Heart left ventricle (tissue), 16 donors: ENCODE results near the gene PARD3B. TPM values are rescaled to one million over a fixed set of nuclear protein-coding genes. Genes with fewer than 3 reads are reported as not detected.

ENCODE experiments used
- ATAC-seq, 4 donors: fragments of 200-7000 bp; cut with Tn5 transposase; one replicate each; pipeline ENCODE4 v1.9.1; 2020 to 2022; ENCODE audit warnings: moderate library complexity in 4 of 4, mild to moderate bottlenecking in 3 of 4, moderate number of reproducible peaks in 1 of 4
- DNase-seq, 5 donors: peaks; one replicate each; pipeline ENCODE4 v3.0.0-alpha.2; 2020
- H3K27ac ChIP-seq, 12 donors: fragments of 200-600 bp; sonication (generic) in 4 of 12; one replicate each; pipeline versions ENCODE4 v1.5.0 to v1.8.0; 2016 to 2022; ENCODE audit warnings: mild to moderate bottlenecking in 2 of 12
- H3K27me3 ChIP-seq, 9 donors: fragments of 200-600 bp; sonication (generic) in 2 of 9; one replicate each; pipeline versions ENCODE4 v1.5.1 to v1.8.0; 2016 to 2022; ENCODE audit warnings: mild to moderate bottlenecking in 3 of 9
- H3K36me3 ChIP-seq, 9 donors: fragments of 200-600 bp; sonication (generic) in 2 of 9; one replicate each; pipeline versions ENCODE4 v1.5.0 to v1.8.0; 2018 to 2022; ENCODE audit warnings: mild to moderate bottlenecking in 2 of 9
- H3K4me1 ChIP-seq, 12 donors: fragments of 200-600 bp; sonication (generic) in 4 of 12; one replicate each; pipeline versions ENCODE4 v1.5.0 to v1.8.0; 2016 to 2022; ENCODE audit warnings: mild to moderate bottlenecking in 3 of 12
- H3K4me3 ChIP-seq, 12 donors: fragments of 200-600 bp; sonication (generic) in 4 of 12; one replicate each; pipeline versions ENCODE4 v1.5.0 to v1.8.0; 2017 to 2022; ENCODE audit warnings: mild to moderate bottlenecking in 9 of 12, moderate library complexity in 4 of 12
- H3K9me3 ChIP-seq, 12 donors: fragments of 200-600 bp; sonication (generic) in 4 of 12; one replicate each; pipeline versions ENCODE4 v1.5.0 to v1.8.0; 2016 to 2022; ENCODE audit warnings: mild to moderate bottlenecking in 1 of 12
- CTCF ChIP-seq, 12 donors: fragments of 200-600 bp; sonication (generic) in 4 of 12; IDR thresholded peaks; one replicate each; pipeline versions ENCODE4 v1.5.0 to v1.8.0; 2018 to 2022; ENCODE audit warnings: antibody characterized with exemption in 12 of 12, mild to moderate bottlenecking in 5 of 12
- POLR2A ChIP-seq, 2 donors: fragments of 450-650 bp; IDR thresholded peaks; one replicate each; pipeline ENCODE4 v1.6.1; 2017; ENCODE audit warnings: antibody characterized with exemption in 2 of 2, mild to moderate bottlenecking in 2 of 2, moderate library complexity in 2 of 2
- WGBS, 4 donors: extraction: QIAGEN DNeasy Blood & Tissue Kit in 2 of 4; methylation state at CpG; one replicate each; pipeline versions ENCODE4 v1.1.5 to v1.1.7; 2013 to 2018; 5-methylcytosine and 5-hydroxymethylcytosine counted together
- intact Hi-C, 10 donors: fragments of 100-400 bp; cut with DNase I; formaldehyde crosslinking; loops; one replicate each; pipeline versions ENCODE4 v1.11.1 to v1.14.2; 2022
- polyA plus RNA-seq, 2 donors: library from polyadenylated mRNA; stranded (reverse); fragments of 200-250 nt; gene quantifications; one replicate each; pipeline ENCODE4 v1.2.3, GENCODE V29; 2013
- total RNA-seq, 9 donors: library from RNA; depleted of rRNA in 2 of 9; stranded (reverse); fragments of >200 nt in 2 of 9; fragmentation: NEBNext Ultra II Directional in 3 of 9; extraction: Animal tissue kit (Norgen Biotek cat#: 25700) in 3 of 9; gene quantifications; one replicate each; pipeline versions ENCODE4 v1.1.0 to v1.2.4, GENCODE V29; 2016 to 2023
- donor health status: ischemic (EF 13 %, LVEDD 7.1; RV severe dilation, severe dysfunction).
- donor health status: healthy with polysubstance abuse.
- donor health status: DM: no; HTN: yes; CAD: no.
- donor health status: DM: no; HTN: no; CAD: no.
- donor health status: ischemic (EF 25% LVEDD 6.9; RV normal size, moderate dysfunction).
- donor health status: ischemic (EF 25% LVEDD 5.7; RV mildly dilated, moderate dysfunction).
- donor health status: healthy.
- donor health status: DM: yes; HTN: yes; CAD: no.
- donor health status: ischemic (EF 35%, LVEDD 5.7; RV mildly dilated, moderate dysfunction).
- donor health status: nonischemic (EF 11% LVEDD 7.7; RV severe dilation, severe dysfunction).
- donor health status: DM: yes; HTN: yes; CAD: no.
- donor health status: PGD.
- donor health status: ischemic (EF 29% LVEDD 5.4; RV normal size, mild dysfunction).
- donor health status: nonischemic (EF 23%, LVEDD 6.1; RV moderate dilation, normal function).

PARD3B gene
- total and polyA plus RNA-seq, 11 donors = 0.71 to 15.1 (median 6.2) TPM

GRCh38 chr2:204591225-204591624 lies 46.0 kb downstream of the PARD3B start:
- H3K27ac ChIP-seq = no peak overlapping the region
- no peaks in the 10 kb centered on the region for H3K4me1 ChIP-seq
- 52 to 76% (median 65%) methylated on average over 1 of the region's 1 CpG for WGBS, 4 donors
- DNase-seq (no peak), ATAC-seq (no peak)
- peaks cover 0 to 11% (median 5%) of the 10 kb centered on the region in 12 donors for H3K9me3 ChIP-seq
- intact Hi-C loops = no loop called here
- TF ChIP-seq CTCF (IDR thresholded peaks at IDR 0.05) (no peak), POLR2A (IDR thresholded peaks at IDR 0.05) (no peak)
- no peak overlapping the region for H3K4me3 ChIP-seq
- no peaks in the 10 kb centered on the region for H3K27me3 ChIP-seq
- H3K36me3 ChIP-seq = no peaks in the 10 kb centered on the region

GRCh38 chr2:204604061-204604460 lies 58.8 kb downstream of the PARD3B start:
- Histone ChIP-seq H3K4me1 (peaks cover 0 to 32% (median 14%) of the 10 kb centered on the region in 12 donors), H3K36me3 (no peaks in the 10 kb centered on the region), H3K27me3 (no peaks in the 10 kb centered on the region), H3K9me3 (peaks cover 0 to 16% (median 0%) of the 10 kb centered on the region in 12 donors), H3K27ac (peak overlapping the region in 1 of 12 donors; percentile 33), H3K4me3 (no peak overlapping the region)
- WGBS, 4 donors = 31 to 44% (median 38%) methylated on average over 2 of the region's 2 CpGs
- ATAC-seq = peak in 2 of 4 donors; percentile 28 to 76
- no peak for DNase-seq
- TF ChIP-seq CTCF (IDR thresholded peaks at IDR 0.05) = no peak
- TF ChIP-seq POLR2A (IDR thresholded peaks at IDR 0.05) = no peak
- intact Hi-C loops = no loop called here

- Histone ChIP-seq H3K9me3 (no peaks in the 10 kb centered on the region), H3K4me1 (peaks cover 0 to 29% (median 13%) of the 10 kb centered on the region in 12 donors), H3K27ac (peak overlapping the region in 1 of 12 donors; percentile 55), H3K36me3 (no peaks in the 10 kb centered on the region), H3K27me3 (no peaks in the 10 kb centered on the region), H3K4me3 (no peak overlapping the region)
- WGBS, 4 donors = 34 to 56% (median 42%) methylated on average over 2 of the region's 2 CpGs
- peak in 1 of 5 donors; percentile 14 for DNase-seq
- TF ChIP-seq POLR2A (IDR thresholded peaks at IDR 0.05) (no peak), CTCF (IDR thresholded peaks at IDR 0.05) (no peak)
- intact Hi-C loops = no loop called here
- peak in 3 of 4 donors; percentile 53 to 65 (median 62) for ATAC-seq
Measured at GRCh38 chr2:204608237-204608939, 63.1 kb downstream of the PARD3B start.

GRCh38 chr2:204611017-204611631 lies 65.8 kb downstream of the PARD3B start:
- TF ChIP-seq POLR2A (IDR thresholded peaks at IDR 0.05) (no peak), CTCF (IDR thresholded peaks at IDR 0.05) (no peak)
- Histone ChIP-seq H3K36me3 (no peaks in the 10 kb centered on the region), H3K27ac (peak overlapping the region in 1 of 12 donors; percentile 41), H3K4me1 (peaks cover 0 to 16% (median 3%) of the 10 kb centered on the region in 12 donors), H3K27me3 (no peaks in the 10 kb centered on the region), H3K4me3 (no peak overlapping the region), H3K9me3 (no peaks in the 10 kb centered on the region)
- no peak for DNase-seq
- intact Hi-C loops = no loop called here
- ATAC-seq = no peak
- WGBS, 4 donors = 91 to 94% (median 93%) methylated on average over 5 of the region's 5 CpGs
